ENCODE measurements around the gene CCDC181. TPM values are rescaled to one million over a fixed set of nuclear protein-coding genes. Genes with fewer than 3 reads are reported as not detected.
"Not testable (repeated sequence)": the region's sequence is repeated elsewhere in the genome, so short reads cannot be mapped to it uniquely, and the experiment has no call there.

The CCDC181 gene
- total RNA-seq, 1 donor = 0.54 TPM

DNA sequence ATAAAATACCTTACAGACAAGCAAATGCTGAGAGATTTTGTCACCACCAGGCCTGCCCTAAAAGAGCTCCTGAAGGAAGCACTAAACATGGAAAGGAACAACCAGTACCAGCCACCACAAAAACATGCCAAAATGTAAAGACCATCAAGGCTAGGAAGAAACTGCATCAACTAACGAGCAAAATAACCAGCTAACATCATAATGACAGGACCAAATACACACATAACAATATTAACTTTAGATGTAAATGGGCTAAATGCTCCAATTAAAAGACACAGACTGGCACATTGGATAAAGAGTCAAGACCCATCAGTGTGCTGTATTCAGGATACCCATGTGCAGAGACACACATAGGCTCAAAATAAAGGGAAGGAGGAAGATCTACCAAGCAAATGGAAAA is 24.7 kb downstream of the CCDC181 start:
- not testable (repeated sequence) for DNase-seq (ENCODE audit: low read depth in 2 of 3, low spot score in 2 of 3)

DNA sequence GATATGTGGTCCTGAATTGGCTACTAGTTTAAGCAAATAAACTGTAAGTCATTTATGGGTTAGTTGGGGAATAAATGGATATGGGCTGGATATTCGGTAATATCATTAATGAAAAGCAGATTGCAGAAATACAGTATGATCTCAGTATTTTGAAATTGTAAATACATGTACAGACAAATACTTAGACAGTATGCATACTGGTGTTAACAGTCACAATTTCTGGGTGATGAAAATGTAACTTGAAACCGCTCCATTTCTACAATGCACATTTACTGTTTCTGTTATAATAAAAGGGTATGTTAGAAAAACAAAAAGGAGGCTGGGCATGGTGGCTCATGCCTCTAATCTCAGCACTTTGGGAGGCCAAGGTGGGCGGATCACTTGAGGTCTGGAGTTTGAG is 31.3 kb downstream of the CCDC181 start:
- no peak for DNase-seq (ENCODE audit: low read depth in 2 of 3, low spot score in 2 of 3)

DNA sequence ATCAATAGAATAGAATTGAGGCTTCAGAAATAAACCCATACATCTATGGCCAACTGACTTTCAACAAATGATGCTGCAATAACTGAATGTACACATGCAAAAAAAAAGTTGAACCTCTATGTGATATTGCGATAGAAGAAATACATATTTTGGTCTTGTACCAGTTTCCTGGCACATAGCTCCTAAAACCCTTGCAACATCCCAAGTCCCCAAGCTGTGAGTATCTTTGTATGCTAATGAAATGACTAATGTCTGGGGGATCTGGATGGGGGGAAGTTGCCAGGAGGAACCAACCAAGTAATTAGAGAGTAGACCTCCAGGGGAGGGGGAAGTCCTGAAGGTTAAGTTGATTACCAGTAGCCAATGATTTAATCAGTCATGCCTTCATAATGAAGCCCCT is 34.9 kb downstream of the CCDC181 start:
- DNase-seq (ENCODE audit: low read depth in 2 of 3, low spot score in 2 of 3) = no peak

GRCh38 chr1:169390303-169390702 is 37.0 kb downstream of the CCDC181 start:
- DNase-seq (ENCODE audit: low read depth in 2 of 3, low spot score in 2 of 3) = no peak

DNA sequence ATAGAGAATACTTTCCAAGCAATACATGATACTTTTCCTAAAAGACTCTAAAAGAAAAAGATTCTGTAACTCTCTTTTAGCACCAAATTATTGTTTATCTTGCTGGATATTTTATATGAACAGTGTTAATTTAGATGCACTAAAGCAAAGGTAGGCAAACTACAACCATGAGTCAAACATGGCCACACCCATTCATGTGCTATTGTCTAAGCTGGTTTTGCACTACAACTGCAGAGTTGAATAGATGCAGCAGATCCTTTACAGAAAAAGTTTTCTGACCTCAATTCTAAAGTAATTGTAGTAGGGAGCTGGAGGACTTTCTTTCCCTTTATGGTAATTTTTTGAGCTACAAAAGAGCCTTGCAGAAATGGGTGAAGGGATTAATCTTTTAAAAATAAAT is 39.9 kb downstream of the CCDC181 start:
- DNase-seq (ENCODE audit: low read depth in 2 of 3, low spot score in 2 of 3) = no peak

GRCh38 chr1:169383449-169383848 is 43.8 kb downstream of the CCDC181 start:
- DNase-seq (ENCODE audit: low read depth in 2 of 3, low spot score in 2 of 3) = no peak

- DNase-seq (ENCODE audit: low read depth in 2 of 3, low spot score in 2 of 3) = no peak
These were observed 46.1 kb downstream of the CCDC181 start for GRCh38 chr1:169381162-169381561.

GRCh38 chr1:169371404-169371803 is 55.9 kb downstream of the CCDC181 start:
- peak in 2 of 3 donors; percentile 41 to 66 for DNase-seq (ENCODE audit: low read depth in 2 of 3, low spot score in 2 of 3)

- peak in 2 of 3 donors; percentile 25 to 39 for DNase-seq (ENCODE audit: low read depth in 2 of 3, low spot score in 2 of 3)
These were observed 58.9 kb downstream of the CCDC181 start for GRCh38 chr1:169368406-169368769.

GRCh38 chr1:169367686-169368405 is 59.4 kb downstream of the CCDC181 start, which contains the start of the genes BLZF1 and NME7:
BLZF1 (plus strand) TSS chr1:169368195; CDS start chr1:169369523, 1,328 bp downstream.
NME7 (minus strand) TSS chr1:169367797; CDS start chr1:169367710, 87 bp downstream.
- peak; percentile 89 to 99 (median 97) for DNase-seq (ENCODE audit: low read depth in 2 of 3, low spot score in 2 of 3)

GRCh38 chr1:169367096-169367685 is 60.1 kb downstream of the CCDC181 start:
- DNase-seq (ENCODE audit: low read depth in 2 of 3, low spot score in 2 of 3) = peak in 1 of 3 donors; percentile 3

GRCh38 chr1:169364948-169365347 is 62.3 kb downstream of the CCDC181 start:
- no peak for DNase-seq (ENCODE audit: low read depth in 2 of 3, low spot score in 2 of 3)

GRCh38 chr1:169363046-169363730 is 64.1 kb downstream of the CCDC181 start:
- DNase-seq (ENCODE audit: low read depth in 2 of 3, low spot score in 2 of 3) = no peak

DNA sequence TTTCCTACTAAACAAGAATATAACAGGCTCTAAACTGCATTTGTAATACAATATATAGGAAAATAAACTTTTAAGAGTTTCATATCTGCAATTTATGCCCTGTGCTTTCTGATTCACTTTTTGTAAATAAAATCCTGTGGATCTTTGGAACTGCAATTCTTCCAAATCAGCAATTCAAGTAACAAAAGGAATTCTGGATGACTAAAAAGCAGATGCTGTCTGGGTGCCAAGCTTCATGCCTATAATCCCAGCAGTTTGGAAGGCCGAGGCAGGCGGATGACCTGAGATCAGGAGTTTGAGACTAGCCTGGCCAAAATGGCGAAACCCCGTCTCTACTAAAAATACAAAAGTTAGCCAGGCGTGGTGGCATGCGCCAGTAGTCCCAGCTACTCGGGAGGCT is 66.0 kb downstream of the CCDC181 start:
- no peak for DNase-seq (ENCODE audit: low read depth in 2 of 3, low spot score in 2 of 3)

DNA sequence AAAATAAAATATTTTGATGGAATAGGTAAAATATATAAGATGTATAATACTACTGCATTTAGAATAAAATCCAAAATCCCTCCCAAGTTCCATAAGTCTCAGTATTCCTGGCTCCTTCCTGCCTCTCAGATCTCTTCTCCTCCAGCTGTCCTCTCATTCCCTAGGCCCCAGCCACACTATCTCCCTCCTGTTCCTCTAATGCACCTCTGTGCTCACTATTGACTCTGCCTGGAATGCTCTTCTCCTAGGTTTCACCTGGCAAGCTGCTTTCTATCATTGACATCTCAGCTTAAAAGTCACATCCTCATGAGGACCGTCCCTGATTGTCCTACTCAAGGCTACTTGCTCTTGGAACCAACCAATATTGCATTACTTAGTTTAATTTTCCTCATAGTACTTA is 66.9 kb downstream of the CCDC181 start:
- no peak for DNase-seq (ENCODE audit: low read depth in 2 of 3, low spot score in 2 of 3)

- peak; percentile 18 to 81 (median 58) for DNase-seq (ENCODE audit: low read depth in 2 of 3, low spot score in 2 of 3)
These were observed 78.8 kb downstream of the CCDC181 start for GRCh38 chr1:169348383-169349036.

DNA sequence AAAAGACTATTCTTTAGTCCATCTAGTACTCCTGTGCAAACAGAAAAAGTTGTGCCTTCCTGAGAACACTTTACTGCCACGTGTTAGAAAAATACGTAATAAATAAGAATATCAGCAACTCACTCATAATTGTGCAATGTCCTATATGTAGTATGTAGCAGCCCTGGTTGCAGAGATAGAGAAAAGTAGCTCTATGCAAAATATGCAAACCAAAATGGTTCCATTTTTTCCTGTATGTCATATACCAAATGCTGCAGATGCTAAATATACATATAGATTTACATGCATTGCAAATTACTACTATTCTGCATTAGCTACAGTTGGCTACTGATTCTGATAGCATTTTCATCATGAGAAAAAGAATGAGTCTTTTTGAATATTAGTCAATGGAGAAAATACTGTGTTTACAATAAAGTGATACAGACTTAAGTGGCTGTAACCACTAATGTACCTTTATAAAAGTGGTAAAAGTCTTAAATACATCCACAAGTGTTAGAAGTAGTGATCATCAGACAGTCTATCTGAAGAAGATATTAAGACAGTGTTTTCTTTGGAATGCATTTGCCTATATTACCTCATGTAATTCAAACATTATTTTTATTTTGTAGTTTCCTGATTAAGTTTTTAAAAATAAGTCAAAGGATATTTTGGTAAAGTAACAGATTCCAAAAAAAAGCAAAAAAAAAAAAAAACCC is 79.4 kb downstream of the CCDC181 start:
- DNase-seq (ENCODE audit: low read depth in 2 of 3, low spot score in 2 of 3) = no peak

GRCh38 chr1:169346036-169346589 is 81.2 kb downstream of the CCDC181 start:
- no peak for DNase-seq (ENCODE audit: low read depth in 2 of 3, low spot score in 2 of 3)

DNA sequence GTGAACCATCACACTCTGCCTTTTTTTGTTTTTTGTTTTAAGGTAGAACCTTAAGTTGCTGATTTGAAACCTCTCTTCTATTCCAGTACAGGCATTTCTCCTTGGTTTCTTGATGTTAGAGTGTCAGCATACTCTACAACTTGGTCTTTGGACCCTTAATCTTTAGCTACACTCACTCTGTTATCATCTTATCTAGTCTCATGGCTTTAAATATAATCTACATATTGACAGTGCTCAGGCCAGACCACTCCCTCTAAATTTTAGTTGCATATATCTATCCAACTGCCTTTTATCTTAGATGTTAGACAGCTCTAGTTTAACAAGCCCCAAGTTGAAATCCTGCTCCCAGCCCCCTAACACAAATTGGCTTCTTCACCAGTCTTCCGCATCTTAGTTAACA is 81.8 kb downstream of the CCDC181 start:
- DNase-seq (ENCODE audit: low read depth in 2 of 3, low spot score in 2 of 3) = no peak
